Cardiac muscle cell (in vitro differentiated cells and primary cell): Measurements from ENCODE around the gene RCC1. TPM values are rescaled to one million over a fixed set of nuclear protein-coding genes. Genes with fewer than 3 reads are reported as not detected.
A peak's percentile ranks its signal among the peaks of the same experiment; 100 is the strongest.

ENCODE experiments used
- DNase-seq, 2 donors: peaks; one replicate each; pipeline versions ENCODE4 v3.0.0 to v3.0.0-alpha.2; 2010 to 2017; ENCODE audit warnings: low read depth in 1 of 2, low spot score in 1 of 2
- H3K27ac ChIP-seq: fragments of 200-600 bp; sonication (generic); 2 replicates; pipeline ENCODE4 v1.5.1; 2016
- H3K27me3 ChIP-seq: fragments of 200-600 bp; sonication (generic); 2 replicates; pipeline ENCODE4 v1.6.0; 2016; ENCODE audit warnings: control low read depth
- H3K36me3 ChIP-seq: fragments of 200-600 bp; sonication (generic); 2 replicates; pipeline ENCODE4 v1.5.1; 2016; ENCODE audit warnings: control low read depth
- H3K4me1 ChIP-seq: fragments of 200-600 bp; sonication (generic); 2 replicates; pipeline ENCODE4 v1.8.1; 2017; ENCODE audit warnings: low read depth, mild to moderate bottlenecking, mixed run types
- H3K4me3 ChIP-seq: fragments of 200-600 bp; sonication (generic); 2 replicates; pipeline ENCODE4 v1.5.1; 2016; ENCODE audit warnings: mild to moderate bottlenecking
- H3K9me3 ChIP-seq: fragments of 200-600 bp; sonication (generic); 2 replicates; pipeline ENCODE4 v1.5.1; 2017; ENCODE audit warnings: low read depth, mild to moderate bottlenecking, control low read depth
- polyA plus RNA-seq: library from polyadenylated mRNA; unstranded; fragments of >200 nt; fragmentation: Nextera tagmentation; extraction: Ambion mirVana; gene quantifications from 2 replicates; pipeline ENCODE4 v1.2.1, GENCODE V29; 2016
- total RNA-seq: library from RNA; depleted of rRNA; stranded (reverse); fragments of >200 nt; gene quantifications from 2 replicates; pipeline ENCODE4 v1.2.3, GENCODE V29; 2016
- TF ChIP-seq, protein P1 (sequence below): IDR thresholded peaks from 2 replicates; pipeline ENCODE4 v1.5.1; 2012; ENCODE audit warnings: low read depth, mild to moderate bottlenecking, low read length

RCC1 gene, protein sequence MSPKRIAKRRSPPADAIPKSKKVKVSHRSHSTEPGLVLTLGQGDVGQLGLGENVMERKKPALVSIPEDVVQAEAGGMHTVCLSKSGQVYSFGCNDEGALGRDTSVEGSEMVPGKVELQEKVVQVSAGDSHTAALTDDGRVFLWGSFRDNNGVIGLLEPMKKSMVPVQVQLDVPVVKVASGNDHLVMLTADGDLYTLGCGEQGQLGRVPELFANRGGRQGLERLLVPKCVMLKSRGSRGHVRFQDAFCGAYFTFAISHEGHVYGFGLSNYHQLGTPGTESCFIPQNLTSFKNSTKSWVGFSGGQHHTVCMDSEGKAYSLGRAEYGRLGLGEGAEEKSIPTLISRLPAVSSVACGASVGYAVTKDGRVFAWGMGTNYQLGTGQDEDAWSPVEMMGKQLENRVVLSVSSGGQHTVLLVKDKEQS
- total RNA-seq (22.0 and 24.7 TPM in 2 replicates), polyA plus RNA-seq (14.6 and 24.6 TPM in 2 replicates)

DNA sequence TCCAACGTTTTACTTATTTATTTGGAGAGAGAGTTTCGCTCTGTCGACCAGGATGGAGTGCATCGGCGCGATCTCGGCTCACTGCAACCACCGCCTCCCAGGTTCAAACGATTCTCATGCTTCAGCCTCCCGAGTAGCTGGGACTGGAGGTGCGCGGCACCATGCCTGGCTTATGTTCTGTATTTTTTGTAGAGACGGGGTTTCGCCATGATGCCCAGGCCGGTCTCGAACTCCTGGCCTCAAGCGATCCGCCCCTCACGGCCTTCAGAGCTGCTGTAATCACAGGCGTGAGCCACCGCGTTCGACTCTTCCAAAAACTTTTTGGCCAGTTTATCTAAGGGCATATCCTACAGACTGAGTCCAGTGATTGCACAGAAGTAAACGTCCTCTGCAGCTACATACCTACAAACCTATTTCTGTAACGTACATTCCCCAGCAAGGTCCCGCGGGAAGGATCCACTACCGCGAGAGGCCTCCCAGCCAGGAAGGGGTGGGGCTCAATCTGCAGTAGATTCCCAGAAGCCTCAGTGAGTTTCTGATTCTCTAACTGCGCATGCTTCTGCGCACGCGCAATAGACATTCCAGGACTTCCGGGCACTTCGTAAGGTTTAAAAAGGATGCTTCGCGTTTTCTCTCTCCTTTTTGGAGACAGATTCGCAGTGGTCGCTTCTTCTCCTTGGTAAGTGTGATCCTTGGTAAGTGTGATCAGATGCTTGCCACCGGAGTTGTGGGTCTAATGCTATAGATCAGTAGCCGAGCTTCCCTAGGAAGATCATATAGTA is at the start of gene RCC1:
Gene RCC1, plus strand, starts transcription at position 638 of the 782 bp plus-strand sequence. CDS start 23,824 bp downstream, outside the sequence.
- Histone ChIP-seq H3K36me3 (peaks cover 13% of the 10 kb centered on the region), H3K27me3 (no peaks in the 10 kb centered on the region), H3K9me3 (no peaks in the 10 kb centered on the region), H3K4me3 (peak within 1 kb of the TSS; percentile 79), H3K4me1 (peaks cover 4% of the 10 kb centered on the region), H3K27ac (peak within 1 kb of the TSS; percentile 97)
- TF ChIP-seq, protein P1, sequence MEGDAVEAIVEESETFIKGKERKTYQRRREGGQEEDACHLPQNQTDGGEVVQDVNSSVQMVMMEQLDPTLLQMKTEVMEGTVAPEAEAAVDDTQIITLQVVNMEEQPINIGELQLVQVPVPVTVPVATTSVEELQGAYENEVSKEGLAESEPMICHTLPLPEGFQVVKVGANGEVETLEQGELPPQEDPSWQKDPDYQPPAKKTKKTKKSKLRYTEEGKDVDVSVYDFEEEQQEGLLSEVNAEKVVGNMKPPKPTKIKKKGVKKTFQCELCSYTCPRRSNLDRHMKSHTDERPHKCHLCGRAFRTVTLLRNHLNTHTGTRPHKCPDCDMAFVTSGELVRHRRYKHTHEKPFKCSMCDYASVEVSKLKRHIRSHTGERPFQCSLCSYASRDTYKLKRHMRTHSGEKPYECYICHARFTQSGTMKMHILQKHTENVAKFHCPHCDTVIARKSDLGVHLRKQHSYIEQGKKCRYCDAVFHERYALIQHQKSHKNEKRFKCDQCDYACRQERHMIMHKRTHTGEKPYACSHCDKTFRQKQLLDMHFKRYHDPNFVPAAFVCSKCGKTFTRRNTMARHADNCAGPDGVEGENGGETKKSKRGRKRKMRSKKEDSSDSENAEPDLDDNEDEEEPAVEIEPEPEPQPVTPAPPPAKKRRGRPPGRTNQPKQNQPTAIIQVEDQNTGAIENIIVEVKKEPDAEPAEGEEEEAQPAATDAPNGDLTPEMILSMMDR: no peak
- peak; percentile 99 for DNase-seq

DNA sequence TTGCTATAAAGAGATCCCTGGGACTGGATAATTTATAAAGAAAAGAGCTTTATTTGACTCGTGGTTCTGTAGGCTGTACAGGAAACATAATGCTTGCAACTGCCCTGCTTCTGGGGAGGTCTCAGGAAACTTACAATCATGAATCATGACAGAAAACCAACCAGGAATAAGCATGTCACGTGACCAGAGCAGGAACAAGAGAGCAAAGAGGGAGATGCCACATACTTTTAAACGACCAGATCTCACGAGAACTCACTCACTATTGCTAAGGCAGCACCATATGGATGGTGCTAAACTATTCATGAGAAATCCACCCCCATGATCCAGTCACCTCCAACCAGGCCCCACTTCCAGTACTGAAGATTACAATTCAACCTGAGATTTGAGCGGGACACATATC is 49.8 kb upstream of the RCC1 start:
- peak in 1 of 2 donors; percentile 84 for DNase-seq
- TF ChIP-seq, protein P1: no peak
- Histone ChIP-seq H3K9me3 (no peaks in the 10 kb centered on the region), H3K4me1 (peaks cover 9% of the 10 kb centered on the region), H3K27me3 (no peaks in the 10 kb centered on the region), H3K27ac (peak overlapping the region; percentile 25), H3K4me3 (no peak overlapping the region), H3K36me3 (no peaks in the 10 kb centered on the region)

DNA sequence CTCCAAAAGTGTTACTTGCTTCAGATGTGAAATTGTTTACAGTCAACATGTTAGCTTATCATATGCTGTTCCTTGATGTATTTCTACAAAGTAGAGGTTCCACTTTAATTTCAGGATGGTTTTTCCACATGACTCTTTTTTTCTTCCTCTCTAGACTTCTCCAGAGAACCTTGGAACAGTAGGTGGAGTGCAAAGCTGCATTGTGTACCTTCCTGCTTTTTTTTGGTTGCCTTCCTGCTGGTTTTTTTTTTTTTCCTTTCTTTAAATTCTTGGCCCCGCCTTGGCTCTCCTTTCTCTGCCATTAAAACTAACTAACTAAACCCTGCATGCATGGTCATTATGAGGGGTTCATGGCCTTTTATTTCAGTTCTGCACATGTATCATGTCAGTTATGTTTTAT is 48.2 kb upstream of the RCC1 start:
- no peak overlapping the region for H3K27ac ChIP-seq
- DNase-seq: no peak
- no peaks in the 10 kb centered on the region for H3K36me3 ChIP-seq
- no peak overlapping the region for H3K4me3 ChIP-seq
- no peaks in the 10 kb centered on the region for H3K27me3 ChIP-seq
- H3K9me3 ChIP-seq: no peaks in the 10 kb centered on the region
- TF ChIP-seq, protein P1: no peak
- peaks cover 9% of the 10 kb centered on the region for H3K4me1 ChIP-seq

DNA sequence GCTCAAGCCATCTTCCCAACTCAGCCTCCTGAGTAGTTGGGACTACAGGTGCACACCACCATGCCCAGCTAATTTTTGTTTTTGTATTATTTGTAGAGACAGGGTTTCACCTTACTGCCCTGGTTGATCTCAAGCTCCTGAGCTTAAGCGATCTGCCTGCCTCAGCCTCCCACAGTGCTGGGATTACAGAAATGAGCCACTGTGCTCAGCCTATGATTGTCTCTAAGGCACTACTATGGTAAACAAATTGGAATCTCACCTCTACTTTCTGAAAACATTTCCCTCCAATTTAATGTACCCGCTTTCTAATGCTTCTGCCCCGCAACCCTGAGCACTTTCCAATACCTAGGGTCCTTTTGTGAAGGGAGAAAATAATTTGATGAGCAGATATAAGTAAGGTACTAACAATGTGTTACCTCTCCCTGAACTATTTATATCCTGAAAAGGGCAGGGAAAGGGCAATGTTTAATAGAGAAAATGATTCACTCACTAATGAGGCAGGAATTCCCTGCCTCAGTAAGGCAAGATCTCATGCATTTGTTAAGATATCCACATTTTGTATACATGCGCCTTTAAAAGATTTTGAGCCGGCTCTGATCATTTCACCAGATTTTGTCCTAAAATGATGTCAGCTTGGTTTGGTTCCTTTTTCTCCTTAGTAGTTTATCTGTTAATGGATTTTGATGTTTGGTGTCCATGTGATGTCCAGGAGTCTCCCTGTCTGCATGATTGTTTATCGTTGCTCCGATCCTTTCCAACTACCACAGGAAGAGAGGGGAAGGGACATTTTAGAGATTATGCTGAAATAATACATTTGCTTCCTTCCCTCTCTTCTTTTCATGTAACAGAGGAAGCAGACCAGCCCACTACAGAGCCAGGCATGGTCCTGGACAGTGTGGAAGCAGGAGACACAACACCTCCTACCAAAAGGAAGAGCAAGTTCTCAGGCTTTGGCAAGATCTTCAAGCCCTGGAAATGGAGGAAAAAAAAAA is 47.3 kb upstream of the RCC1 start:
- Histone ChIP-seq H3K27ac (peak overlapping the region; percentile 44), H3K4me1 (peaks cover 9% of the 10 kb centered on the region), H3K36me3 (no peaks in the 10 kb centered on the region), H3K4me3 (no peak overlapping the region), H3K27me3 (no peaks in the 10 kb centered on the region), H3K9me3 (no peaks in the 10 kb centered on the region)
- TF ChIP-seq, protein P1: no peak
- no peak for DNase-seq

DNA sequence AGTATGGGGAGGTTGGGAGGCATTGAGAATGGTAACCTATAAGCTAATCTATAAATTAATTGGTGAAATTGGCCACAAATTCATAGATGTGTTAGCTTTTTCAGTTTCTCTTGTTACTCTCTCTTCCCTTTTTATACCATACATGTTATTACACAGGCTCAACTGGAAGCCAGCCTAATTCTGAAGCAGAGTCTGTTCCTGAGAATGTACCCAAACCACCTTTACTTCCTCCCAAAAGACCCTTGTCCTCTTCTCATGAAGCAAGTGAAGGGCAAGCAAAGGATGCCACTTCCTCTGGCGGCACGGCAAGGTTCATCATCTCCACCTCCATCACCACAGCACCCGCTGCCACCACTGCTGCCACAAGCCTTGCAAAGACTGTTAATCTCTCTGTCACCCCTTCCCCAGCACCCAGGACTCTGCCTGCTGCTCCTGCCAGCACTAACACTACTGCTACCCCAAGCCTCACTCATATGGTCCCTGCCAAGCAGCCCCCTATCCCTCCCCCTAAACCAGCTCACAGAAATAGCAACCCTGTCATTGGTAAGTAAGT is 39.5 kb upstream of the RCC1 start:
- Histone ChIP-seq H3K27me3 (no peaks in the 10 kb centered on the region), H3K36me3 (peaks cover 12% of the 10 kb centered on the region), H3K4me1 (no peaks in the 10 kb centered on the region), H3K4me3 (no peak overlapping the region), H3K27ac (no peak overlapping the region), H3K9me3 (no peaks in the 10 kb centered on the region)
- TF ChIP-seq, protein P1: no peak
- DNase-seq: no peak
